Activated CD8-positive, alpha-beta memory T cell treated with anti-CD3 and anti-CD28 coated beads for 24 hours (primary cell): ENCODE data around the gene ATP10A.

ENCODE experiments used
- DNase-seq: peaks from one replicate; pipeline ENCODE4 v3.0.0-alpha.2; 2020

Gene ATP10A

DNA sequence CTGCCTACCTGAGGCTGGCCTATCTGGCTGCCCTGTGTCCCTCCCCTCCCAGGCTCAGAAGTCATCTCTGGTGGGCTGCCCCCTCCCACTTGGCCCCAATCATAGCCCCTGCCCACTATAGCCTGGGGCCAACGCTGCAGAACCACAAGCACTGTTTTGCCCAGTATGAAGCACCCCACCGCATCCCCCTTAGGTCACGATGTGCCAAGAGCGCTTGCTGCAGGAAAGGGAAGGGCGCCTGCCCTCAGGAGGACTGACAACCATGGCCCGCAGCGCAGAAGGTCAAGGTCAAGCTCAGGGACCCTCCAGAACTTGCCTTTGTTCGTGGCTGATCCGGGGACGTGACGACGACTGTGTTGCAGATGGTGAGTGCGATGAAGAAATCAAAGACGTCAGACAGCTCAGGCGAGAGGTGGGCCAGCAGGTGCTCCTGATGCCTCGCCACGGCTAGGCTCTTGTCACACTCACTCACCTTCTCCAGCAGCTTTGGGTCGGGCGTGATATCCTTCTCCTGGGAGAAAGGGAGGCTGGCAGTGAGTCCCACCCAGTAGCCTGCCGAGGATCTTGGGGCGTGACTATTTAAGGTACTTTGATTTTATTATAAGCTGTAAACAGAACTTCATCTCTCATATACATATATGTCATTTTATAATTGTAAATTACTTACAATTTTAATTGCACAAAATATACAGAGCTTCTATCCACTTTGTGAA, 146.6 kb downstream of the ATP10A start:
- no peak for DNase-seq

DNA sequence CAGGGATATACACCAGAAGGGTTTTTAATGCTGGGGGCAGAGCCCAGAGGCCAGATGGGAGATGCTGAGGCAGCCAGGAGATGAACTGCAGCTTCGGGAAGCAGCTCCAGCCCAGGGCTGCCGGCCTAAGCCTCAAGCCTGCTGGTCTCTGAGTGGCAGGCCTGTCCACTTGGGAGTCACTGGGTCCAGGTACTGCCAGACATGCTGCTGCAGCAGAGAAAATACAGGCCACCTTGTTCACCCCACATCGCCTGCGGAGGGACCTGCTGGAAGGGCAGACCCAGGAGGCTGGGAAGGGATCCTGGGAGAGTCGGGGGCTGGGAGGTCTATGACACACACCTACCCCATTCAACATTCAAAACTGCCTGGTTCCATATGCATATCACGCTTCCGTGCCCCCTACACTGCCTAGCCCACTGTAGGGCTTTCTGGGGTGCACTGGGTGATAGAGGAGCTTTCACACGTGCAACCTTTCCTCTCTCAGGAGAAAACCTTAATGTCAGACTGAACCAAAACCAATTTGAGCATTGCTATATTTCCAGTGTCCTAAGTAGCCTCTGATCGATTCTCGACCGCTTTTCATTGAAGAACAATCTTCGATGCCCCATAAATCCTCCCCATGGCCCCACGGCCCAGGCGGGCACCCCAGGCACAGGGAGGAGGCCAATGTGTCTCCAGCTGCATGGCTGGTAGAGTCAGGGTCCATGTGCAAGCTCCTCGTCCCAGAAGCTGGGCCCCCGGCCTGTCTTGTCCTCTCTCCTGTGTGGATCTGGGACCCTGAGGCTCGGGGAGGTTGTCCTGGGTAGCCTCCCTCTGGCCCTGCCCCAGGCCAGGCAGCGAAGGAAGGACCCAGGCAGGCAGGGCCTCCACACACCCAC, 147.4 kb downstream of the ATP10A start:
- DNase-seq = no peak

DNA sequence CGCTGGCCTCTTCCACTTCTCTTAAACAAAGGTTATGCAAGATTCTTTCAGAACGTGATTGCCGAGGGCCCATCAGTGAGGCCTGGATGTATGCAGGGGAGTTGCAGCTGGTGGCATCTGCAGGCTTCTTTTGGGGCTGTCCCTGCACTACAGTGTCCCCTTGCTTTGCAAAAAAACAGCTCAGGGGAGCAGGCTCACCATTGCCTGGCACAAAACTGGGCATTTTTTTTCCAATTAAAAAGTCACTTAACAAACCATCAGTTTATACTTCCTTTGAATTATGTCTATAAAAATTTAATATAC, 148.6 kb downstream of the ATP10A start:
- DNase-seq = no peak

DNA sequence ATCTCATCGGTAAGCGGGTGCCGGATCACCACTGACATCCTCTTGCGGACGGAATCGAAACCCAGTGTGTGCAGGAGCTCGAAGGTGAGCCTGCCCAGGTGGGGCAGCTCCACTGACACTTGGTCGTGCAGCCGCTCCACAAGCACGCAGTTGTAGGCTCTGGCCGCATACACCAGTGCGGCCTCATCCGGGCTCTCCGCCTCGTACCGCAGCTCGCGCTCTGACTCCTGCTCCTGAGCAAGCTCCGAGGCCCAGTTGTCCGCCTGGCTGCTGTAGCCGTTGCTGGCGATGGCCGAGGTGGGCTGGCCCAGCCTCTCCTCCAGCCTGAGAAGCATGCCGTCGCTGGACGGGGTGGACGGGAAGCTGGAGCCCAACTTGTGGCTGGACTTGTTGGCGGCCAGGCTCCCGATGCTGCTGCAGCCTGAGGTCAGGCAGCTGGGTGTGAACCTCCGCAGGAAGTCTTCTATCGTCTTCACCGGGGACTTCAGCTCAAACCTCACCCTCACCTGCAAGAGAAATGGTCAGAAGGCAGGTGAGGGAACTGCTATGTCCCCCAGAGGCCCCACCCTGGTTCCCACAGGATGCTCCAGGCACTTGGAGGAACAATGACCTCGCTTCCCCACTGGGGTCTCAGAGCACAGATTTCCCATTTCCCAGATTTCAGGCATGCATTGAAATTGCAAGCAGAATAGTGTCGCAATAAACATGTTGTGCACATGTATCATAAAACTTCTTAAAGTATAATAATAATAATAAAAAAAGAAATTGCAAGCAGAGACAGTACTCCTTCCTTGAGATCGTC, 149.2 kb downstream of the ATP10A start:
- DNase-seq = no peak

DNA sequence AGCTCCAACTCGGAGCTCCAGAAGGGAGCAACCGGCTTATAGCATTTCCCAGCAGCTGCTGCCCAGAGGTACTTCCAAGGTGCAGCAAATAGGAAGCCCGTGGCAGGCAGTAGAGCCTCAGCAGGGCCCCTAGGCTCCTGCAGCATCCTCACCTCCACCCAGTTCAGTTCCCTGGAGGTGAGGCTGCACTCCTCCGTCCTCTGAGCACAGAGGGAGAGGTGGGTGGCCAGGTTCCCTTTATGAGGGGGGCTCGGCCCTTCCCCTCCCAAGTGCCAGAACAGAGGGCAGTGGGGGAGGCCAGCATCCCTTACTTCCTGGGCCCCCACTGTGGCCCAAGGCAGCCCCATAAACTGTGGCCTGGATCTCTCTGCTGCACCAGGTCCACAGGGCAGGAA, 150.2 kb downstream of the ATP10A start:
- no peak for DNase-seq

DNA sequence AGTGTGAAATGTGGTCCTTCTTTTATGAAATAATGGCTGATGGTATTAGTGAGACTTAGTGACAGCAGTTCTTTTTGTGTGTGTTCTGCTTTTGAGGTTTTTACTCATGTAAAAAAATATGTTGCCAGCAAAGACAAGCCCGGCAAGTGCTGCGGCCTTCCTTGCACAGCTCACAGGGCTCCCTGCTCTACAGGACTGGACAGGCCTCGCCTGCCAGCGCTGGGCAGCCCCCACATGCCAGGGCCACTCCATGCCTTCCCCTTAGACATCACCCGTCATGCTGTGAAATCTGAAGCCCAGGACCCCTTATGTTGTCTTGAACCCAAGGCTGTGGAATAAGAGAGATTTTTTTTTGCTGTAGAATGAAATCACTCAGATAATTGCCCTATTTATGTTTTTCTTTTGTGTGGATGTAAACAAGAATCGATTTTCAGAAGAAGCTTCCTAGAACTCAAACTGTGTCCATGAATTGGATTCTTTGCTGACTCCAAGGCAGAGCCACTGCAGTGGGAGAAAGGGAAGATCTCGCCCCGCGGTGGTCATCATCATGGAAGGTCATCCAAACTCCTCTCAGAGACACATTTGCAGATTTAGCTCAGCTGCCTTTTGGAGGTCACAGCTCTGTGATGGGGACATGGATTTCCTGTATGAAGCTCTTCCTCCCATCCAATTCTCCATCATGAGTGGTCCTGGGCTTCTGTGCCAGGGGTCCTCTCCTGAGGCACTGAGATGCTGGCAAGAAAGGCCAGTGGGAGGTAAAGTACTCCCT, 150.8 kb downstream of the ATP10A start:
- no peak for DNase-seq

DNA sequence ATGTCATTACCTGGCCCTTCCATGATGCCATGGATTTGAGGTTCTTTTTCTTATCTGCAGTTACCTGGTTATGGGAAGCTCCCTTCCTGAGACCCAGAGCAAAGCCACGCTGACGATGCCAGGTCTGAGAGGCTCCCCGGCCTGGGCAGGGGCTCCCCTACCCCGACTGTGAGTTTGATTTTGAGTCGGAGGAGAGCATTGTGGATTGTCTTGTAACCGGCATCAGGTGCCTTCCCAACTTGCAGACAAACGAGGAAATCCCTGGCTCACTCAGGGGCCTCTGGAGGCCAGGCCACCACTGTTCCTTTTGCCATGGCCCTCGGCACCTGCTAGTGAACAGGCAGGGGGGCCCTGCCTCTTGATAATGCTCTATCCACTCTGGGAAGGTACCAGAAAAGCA, 151.4 kb downstream of the ATP10A start:
- no peak for DNase-seq

DNA sequence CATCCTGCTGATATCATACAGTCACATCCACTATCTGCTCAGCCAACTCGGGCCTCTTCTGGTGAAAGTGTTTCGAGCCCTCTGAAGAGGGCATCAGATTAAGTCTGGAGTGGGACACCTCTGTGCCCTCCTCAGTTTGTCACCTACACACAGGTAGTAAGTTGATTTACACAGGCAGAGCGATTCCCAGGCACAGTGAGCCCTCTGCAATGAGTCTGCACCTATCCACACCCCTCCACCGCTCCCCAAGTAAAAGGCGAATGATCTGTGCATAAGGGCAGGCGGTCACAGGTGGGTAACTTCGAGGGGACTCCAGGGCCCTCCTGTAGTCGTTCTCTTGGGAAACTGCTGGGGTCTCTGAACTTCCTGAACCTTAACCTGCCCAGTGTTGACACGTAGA, 152.0 kb downstream of the ATP10A start:
- no peak for DNase-seq

DNA sequence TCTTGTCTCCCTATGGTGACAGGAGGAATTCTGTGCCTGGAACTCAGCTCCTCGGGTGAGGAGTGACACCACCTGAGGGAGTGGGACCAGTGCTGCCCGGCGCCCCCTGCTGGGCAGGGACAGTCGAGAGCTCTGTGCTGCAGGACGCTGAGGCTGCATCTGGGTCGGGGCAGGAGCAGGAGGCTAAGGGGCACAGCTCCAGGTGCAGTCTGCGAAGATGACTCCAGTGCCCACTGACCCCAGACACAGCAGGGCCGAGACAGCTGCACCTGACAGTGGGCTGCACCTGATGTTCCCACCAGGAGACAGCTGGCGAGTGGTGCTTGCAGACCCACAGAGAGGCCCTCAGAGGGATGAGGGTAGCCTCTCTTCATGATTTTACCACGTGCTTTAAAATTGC, 152.9 kb downstream of the ATP10A start:
- peak; percentile 79 for DNase-seq

DNA sequence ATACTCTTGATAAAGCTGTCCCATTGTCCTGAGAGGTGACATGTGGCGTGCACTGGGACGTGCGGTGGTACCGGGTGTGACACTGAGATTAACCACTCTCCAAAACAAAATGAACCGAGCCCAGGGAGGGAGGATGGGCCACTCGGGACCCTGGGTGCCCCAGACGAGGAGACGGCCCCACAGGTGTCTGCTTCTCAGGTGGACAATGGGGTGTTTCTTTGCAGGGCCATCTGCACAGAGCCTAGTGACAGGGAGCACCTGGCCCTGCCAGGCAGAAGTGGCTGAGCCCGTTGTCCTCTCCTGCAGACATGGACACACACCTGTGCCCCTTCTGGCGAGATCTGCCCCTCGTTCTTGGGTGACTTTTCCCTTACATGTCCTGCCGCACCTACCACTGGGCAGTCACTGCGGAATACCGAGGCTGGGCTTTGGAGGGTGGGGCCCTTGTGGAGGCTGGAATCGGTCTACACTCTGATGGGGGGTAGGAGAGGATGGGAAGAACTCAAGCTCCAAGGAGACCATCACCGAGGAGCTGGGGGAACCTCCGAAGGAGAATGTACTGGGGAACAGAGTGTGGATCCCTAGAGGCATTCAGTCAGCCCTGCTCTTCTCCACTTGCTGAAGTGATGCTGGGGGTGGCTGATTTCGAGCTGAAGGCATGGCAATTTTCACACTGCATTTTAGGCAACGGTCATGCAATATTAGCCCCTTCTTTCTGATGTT, 153.5 kb downstream of the ATP10A start:
- no peak for DNase-seq

DNA sequence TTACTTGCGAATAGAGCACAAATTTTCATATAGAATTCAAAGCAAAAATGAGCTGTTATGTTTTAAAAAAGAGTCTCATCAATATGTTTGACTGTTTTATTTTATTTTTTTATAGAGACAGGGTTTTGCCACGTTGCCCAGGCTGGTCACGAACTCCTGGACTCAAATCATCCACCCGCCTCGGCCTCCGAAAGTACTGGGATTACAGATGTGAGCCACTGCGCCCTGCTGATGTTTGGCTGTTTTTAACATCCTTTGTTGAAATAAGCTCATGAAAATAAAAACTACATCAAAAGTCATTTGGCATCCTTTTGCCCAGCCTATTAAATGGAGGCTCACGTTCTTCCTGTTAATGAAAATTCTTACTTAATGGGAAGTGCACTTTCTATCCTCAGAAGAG, 154.7 kb downstream of the ATP10A start:
- no peak for DNase-seq

DNA sequence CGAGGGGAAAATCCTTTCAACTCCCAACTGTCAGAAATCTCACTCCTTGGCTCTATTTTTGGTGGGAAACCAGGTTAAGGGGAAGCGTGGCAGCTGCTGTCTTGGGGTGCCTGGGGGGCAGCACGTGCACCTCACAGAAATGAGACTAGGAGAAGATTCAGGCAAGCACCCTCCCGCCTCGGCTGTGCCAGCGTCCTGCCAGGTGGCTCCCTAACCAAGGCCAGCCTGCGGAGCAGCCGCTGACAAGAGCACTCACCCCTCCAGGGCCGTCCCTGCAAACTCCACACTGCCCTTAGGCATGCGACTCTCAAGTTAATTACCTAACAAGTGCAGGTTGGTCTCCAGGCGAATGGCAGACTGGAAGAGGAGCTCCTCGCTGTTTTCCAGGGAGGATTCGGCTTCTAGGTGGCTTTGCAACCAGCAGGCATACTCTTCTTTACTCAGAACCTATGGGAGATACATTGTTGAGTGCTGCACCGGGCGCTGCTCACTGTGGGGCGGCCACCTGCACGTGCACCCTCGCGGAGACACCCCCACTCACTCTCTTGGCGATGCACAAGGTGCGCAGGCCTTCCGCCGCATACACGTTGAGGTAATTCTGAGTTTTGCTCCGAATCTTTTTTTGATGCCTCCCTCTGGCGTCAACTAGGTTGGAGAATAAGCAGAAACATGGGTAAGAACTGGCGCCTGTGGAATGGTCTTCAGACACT, 155.3 kb downstream of the ATP10A start:
- no peak for DNase-seq

DNA sequence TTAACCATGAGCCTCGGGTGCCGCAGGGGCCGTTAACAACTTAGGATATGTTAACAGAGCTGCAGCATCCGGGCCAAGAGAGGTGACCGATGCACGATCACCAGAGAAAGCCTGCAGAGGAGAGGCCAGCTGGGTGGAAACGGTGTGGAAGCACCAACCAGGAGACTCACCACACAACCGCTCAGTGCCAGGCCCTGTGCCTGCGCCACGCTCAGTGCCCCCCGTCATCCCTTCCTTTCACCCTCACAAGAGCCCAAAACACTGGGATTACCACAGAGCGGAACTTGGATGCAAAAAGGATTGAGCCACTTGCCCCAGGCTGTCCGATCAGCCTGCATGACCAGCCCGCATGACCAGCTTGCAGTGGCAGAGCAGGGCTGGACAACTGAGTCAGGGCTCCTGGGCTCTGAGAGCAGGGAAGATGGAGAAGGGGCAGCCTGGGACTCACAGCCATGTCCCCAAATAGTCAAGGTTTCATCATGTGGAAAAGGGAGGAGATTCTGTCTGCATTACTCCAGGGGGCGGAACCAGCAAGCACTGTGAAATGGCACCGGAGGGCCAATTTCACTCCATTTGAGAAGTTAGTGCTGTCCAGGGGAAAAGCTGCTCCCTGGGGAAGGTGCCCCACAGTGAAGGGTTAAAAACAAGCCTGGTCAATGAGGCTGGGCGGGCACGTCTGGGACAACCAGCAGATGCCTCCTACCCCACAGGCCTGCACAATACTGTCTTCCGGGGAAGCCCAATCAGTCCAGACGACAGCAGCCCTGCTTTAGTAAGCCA, 156.8 kb downstream of the ATP10A start:
- DNase-seq = no peak

DNA sequence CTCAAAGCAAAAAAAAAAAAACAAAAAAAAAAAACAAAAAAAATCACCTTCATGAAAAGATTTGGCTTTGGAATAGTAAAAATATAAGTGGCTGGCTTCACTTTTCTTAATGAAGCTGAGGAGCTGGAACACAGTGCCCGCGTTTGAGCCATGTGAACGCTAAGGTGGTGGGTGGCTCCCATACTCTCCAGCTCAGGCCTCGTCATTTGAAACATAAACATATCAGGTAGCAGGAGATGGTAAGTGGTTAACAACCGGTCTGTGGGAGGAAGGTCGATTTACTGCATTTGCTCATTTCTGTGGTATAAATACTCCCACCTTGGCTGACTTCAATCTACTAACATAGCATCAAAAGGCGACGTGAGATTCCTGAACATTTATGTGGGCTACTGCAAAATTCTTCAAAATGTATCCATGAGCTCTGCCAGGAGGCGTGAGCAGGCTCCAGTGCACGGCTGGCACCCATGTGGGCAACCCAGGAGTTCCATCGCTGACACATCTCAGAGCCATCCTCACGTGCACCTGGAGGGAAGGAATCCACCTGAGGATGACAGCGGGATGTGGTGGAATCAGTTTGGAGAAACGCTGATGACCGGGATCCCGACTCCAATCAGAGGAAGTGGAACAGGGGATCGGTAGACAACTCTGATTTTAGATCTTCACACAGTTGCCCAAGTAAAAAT, 157.6 kb downstream of the ATP10A start:
- DNase-seq = no peak

DNA sequence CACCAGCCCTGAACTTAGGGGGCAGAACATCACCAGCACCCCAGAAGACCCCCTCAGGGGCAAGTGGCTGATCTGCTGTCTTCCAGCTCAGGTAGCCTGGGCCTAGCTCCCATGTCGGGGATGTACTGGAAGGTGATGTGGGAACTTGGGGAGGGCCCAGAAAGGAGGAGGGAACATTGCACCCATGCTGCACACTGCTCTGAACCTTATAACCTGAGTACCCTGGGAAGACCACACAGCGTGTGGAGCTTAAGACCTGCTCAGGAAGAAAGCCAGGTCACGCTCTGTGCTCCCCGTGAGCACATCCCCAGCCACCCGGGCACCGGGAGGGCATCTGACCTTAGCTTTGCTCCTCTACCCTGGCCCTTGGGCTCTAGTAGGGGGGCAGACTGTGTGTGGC, 159.4 kb downstream of the ATP10A start:
- no peak for DNase-seq

DNA sequence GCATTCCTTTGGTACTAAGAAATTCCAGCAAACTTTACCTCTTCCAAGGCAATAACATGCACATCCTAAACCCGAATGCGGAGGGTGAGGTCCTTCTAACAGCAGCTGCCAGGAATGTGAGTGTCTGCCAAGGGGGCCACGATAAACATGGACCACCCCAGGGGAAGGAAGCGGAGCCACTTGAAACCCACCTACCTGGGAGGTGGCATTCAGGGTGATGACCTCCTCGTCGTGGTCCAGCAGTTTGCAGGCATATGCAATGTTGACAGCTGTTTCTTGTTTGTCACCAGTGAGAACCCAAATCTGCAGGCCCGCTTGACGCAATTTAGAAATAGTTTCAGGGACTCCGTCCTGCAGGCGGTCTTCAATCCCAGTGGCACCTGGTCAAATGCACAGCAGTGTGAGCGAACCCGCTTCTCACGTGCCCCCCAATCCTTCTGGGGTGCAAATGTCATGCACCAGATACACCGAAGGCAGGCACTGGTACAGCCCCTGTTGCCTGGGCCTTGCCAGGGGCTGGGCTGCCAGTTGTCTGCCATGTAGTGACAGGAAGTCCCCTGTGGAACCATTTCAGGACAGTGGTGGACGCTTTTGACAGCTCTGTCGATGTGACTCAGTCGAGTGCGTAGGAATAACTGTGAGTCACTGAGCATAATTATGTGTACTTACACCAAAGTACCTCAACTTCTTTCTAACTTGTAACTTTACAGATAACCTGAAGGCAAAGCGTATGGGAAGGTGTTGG, 161.2 kb downstream of the ATP10A start:
- DNase-seq = no peak

DNA sequence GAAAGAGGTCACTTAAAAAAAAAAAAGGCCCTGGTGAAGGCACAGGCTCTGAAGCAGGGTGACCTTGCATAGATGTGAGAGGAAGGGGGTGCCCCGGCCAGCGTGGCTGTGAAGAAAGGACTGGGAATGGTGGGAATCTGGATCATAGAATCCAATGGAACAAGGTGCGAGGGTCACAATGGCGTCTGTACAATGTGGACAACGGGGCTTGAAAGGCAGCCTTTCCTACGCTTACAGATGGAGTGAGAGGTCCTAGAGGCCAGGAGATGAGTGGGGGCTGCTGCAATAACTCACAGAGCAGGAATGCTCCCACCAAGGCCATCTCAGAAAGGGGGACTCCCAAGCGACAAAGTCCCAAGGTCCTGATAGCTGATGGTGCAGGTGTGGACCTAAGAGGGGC, 162.2 kb downstream of the ATP10A start:
- DNase-seq = no peak

DNA sequence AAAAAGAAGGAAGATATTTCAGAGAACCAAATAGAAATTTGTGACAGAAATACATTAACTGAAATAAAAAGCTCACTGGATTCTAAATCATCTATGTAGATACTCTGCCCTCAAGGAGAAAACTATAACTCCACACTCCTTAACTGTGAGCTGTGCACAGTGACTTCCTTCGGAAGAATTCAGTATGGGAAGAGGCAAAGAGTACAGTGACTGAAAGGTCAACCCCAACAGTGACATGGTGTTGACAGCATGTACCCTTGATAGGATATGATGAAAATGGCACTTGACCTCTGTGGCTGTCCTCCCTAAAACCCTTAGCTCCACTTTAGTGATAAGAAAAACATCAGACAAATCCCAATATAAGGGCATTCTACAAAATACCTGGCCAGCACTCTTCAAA, 165.5 kb downstream of the ATP10A start:
- DNase-seq = no peak
